Panc1 (cell line): ENCODE measurements around the gene ODC1.

Source experiments
- CTCF ChIP-seq: fragments of 450-650 bp; IDR thresholded peaks from 2 replicates; pipeline ENCODE4 v1.5.1; 2017; ENCODE audit warnings: mild to moderate bottlenecking
- POLR2AphosphoS5 ChIP-seq: IDR thresholded peaks from 2 replicates; pipeline ENCODE4 v1.6.1; 2012; ENCODE audit warnings: mild to moderate bottlenecking, low read depth, low read length, moderate library complexity
- SIN3A ChIP-seq: IDR thresholded peaks from 2 replicates; pipeline ENCODE4 v1.6.1; 2012; ENCODE audit warnings: low read depth, mild to moderate bottlenecking, low read length, moderate library complexity, borderline replicate concordance; ENCODE audit not compliant: insufficient read depth
- TCF7L2 ChIP-seq: IDR thresholded peaks from 2 replicates; pipeline ENCODE4 v1.6.1; 2011; ENCODE audit warnings: mild to moderate bottlenecking, low read depth, low read length, inconsistent platforms
- TF ChIP-seq, protein P1 (sequence below), 2 experiments: IDR thresholded peaks; 2 replicates each; pipeline ENCODE4 v1.6.1; 2011 to 2012; ENCODE audit warnings: low read depth in 2 of 2, control low read depth in 1 of 2, low read length in 1 of 2, mild to moderate bottlenecking in 1 of 2, moderate library complexity in 1 of 2; ENCODE audit not compliant: insufficient read depth in 1 of 2

GRCh38 chr2:10469301-10469700 lies 21.2 kb upstream of the ODC1 start:
- TF ChIP-seq CTCF (no peak), SIN3A (no peak), POLR2AphosphoS5 (no peak), TCF7L2 (no peak)
- TF ChIP-seq, protein P1, sequence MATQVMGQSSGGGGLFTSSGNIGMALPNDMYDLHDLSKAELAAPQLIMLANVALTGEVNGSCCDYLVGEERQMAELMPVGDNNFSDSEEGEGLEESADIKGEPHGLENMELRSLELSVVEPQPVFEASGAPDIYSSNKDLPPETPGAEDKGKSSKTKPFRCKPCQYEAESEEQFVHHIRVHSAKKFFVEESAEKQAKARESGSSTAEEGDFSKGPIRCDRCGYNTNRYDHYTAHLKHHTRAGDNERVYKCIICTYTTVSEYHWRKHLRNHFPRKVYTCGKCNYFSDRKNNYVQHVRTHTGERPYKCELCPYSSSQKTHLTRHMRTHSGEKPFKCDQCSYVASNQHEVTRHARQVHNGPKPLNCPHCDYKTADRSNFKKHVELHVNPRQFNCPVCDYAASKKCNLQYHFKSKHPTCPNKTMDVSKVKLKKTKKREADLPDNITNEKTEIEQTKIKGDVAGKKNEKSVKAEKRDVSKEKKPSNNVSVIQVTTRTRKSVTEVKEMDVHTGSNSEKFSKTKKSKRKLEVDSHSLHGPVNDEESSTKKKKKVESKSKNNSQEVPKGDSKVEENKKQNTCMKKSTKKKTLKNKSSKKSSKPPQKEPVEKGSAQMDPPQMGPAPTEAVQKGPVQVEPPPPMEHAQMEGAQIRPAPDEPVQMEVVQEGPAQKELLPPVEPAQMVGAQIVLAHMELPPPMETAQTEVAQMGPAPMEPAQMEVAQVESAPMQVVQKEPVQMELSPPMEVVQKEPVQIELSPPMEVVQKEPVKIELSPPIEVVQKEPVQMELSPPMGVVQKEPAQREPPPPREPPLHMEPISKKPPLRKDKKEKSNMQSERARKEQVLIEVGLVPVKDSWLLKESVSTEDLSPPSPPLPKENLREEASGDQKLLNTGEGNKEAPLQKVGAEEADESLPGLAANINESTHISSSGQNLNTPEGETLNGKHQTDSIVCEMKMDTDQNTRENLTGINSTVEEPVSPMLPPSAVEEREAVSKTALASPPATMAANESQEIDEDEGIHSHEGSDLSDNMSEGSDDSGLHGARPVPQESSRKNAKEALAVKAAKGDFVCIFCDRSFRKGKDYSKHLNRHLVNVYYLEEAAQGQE (IDR thresholded peaks at IDR 0.05; ENCODE audit: insufficient read depth in 1 of 2, low read depth in 2 of 2, low read length in 1 of 2), result no peak
